ENCODE data around the gene EDDM13.

DNA sequence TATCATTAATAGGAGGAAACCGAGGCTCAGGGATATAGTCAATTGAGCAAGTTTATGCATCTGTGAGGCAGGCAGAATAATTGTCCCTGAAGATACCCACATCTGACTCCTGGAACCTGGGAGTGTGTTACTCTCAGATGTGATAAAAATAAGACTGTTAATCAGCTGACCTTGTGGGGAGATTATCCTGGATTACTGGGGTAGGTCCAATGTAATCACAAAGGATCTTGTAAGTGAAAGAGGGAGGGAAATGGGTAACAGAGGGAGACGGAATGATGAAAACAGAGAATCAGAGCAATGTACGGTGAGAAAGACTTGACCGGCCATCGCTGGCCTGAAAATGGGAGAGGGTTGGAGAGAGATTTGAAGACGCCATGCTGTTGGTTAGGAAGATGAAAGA lies 3.2 kb upstream of the EDDM13 start:
- TF ChIP-seq MAX (IDR thresholded peaks at IDR 0.05) (no peak), RFX5 (IDR thresholded peaks at IDR 0.05) (no peak), RCOR1 (IDR thresholded peaks at IDR 0.05; ENCODE audit: low read depth, low read length) (no peak), SREBF2 (IDR thresholded peaks at IDR 0.05) (no peak), POLR2A (IDR thresholded peaks at IDR 0.05; ENCODE audit: low read length) (no peak), SMC3 (IDR thresholded peaks at IDR 0.05) (no peak), FOXS1 (CRISPR knock-in tag; IDR thresholded peaks at IDR 0.05) (no peak), JUN (IDR thresholded peaks at IDR 0.05) (no peak), JUNB (IDR thresholded peaks at IDR 0.05) (no peak), CHD2 (IDR thresholded peaks at IDR 0.05; ENCODE audit: low read length, partially characterized antibody) (no peak), RNF2 (IDR thresholded peaks at IDR 0.05; ENCODE audit: borderline replicate concordance, low read depth) (no peak), KDM1A (IDR thresholded peaks at IDR 0.05; ENCODE audit: low read depth) (no peak)
- TF ChIP-seq, protein P1, sequence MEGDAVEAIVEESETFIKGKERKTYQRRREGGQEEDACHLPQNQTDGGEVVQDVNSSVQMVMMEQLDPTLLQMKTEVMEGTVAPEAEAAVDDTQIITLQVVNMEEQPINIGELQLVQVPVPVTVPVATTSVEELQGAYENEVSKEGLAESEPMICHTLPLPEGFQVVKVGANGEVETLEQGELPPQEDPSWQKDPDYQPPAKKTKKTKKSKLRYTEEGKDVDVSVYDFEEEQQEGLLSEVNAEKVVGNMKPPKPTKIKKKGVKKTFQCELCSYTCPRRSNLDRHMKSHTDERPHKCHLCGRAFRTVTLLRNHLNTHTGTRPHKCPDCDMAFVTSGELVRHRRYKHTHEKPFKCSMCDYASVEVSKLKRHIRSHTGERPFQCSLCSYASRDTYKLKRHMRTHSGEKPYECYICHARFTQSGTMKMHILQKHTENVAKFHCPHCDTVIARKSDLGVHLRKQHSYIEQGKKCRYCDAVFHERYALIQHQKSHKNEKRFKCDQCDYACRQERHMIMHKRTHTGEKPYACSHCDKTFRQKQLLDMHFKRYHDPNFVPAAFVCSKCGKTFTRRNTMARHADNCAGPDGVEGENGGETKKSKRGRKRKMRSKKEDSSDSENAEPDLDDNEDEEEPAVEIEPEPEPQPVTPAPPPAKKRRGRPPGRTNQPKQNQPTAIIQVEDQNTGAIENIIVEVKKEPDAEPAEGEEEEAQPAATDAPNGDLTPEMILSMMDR (IDR thresholded peaks at IDR 0.05) = no peak
- TF ChIP-seq, protein P2, sequence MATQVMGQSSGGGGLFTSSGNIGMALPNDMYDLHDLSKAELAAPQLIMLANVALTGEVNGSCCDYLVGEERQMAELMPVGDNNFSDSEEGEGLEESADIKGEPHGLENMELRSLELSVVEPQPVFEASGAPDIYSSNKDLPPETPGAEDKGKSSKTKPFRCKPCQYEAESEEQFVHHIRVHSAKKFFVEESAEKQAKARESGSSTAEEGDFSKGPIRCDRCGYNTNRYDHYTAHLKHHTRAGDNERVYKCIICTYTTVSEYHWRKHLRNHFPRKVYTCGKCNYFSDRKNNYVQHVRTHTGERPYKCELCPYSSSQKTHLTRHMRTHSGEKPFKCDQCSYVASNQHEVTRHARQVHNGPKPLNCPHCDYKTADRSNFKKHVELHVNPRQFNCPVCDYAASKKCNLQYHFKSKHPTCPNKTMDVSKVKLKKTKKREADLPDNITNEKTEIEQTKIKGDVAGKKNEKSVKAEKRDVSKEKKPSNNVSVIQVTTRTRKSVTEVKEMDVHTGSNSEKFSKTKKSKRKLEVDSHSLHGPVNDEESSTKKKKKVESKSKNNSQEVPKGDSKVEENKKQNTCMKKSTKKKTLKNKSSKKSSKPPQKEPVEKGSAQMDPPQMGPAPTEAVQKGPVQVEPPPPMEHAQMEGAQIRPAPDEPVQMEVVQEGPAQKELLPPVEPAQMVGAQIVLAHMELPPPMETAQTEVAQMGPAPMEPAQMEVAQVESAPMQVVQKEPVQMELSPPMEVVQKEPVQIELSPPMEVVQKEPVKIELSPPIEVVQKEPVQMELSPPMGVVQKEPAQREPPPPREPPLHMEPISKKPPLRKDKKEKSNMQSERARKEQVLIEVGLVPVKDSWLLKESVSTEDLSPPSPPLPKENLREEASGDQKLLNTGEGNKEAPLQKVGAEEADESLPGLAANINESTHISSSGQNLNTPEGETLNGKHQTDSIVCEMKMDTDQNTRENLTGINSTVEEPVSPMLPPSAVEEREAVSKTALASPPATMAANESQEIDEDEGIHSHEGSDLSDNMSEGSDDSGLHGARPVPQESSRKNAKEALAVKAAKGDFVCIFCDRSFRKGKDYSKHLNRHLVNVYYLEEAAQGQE (IDR thresholded peaks at IDR 0.05) = no peak

Data from A549 (cell line).